Keratinocyte (primary cell): ENCODE results near the gene SYMPK. TPM values are rescaled to one million over a fixed set of nuclear protein-coding genes. Genes with fewer than 3 reads are reported as not detected.

Source experiments
- DNase-seq: peaks from one replicate; pipeline ENCODE4 v3.0.0-alpha.2; 2011; ENCODE audit warnings: low read depth, missing footprints, low spot score
- FAIRE-seq: peaks from 2 replicates; lab custom pipeline; 2011; peaks lifted over from hg19 to GRCh38; lab: Jason Lieb, UNC
- H2AFZ ChIP-seq: 2 replicates; pipeline ENCODE4 v1.6.0; 2012; ENCODE audit warnings: low read length, control low read depth, inconsistent platforms; ENCODE audit not compliant: control insufficient read depth
- H3K27ac ChIP-seq: 2 replicates; pipeline ENCODE4 v1.5.1; 2011; ENCODE audit warnings: low read length; ENCODE audit not compliant: control insufficient read depth, insufficient read depth
- H3K27me3 ChIP-seq: 3 replicates; pipeline ENCODE4 v1.6.0; 2011; ENCODE audit warnings: low read length; ENCODE audit not compliant: control insufficient read depth, insufficient read depth; ENCODE audit errors: extremely low read depth
- H3K36me3 ChIP-seq, 2 experiments: 2 replicates in 1 of 2; 3 replicates in 1 of 2; pipeline ENCODE4 v1.5.1; 2011; ENCODE audit warnings: low read length in 2 of 2, mild to moderate bottlenecking in 1 of 2; ENCODE audit not compliant: control insufficient read depth in 2 of 2, insufficient read depth in 2 of 2; ENCODE audit errors: extremely low read depth in 1 of 2
- H3K4me1 ChIP-seq: 3 replicates; pipeline ENCODE4 v1.5.1; 2011; ENCODE audit warnings: low read length; ENCODE audit not compliant: control insufficient read depth, insufficient read depth; ENCODE audit errors: extremely low read depth
- H3K4me2 ChIP-seq: 3 replicates; pipeline ENCODE4 v1.6.0; 2011; ENCODE audit warnings: low read depth, low read length; ENCODE audit not compliant: control insufficient read depth, insufficient read depth; ENCODE audit errors: extremely low read depth
- H3K4me3 ChIP-seq, 3 experiments: fragments of 200-600 bp in 1 of 3; sonication (generic) in 1 of 3; 2 replicates in 2 of 3; 3 replicates in 1 of 3; pipeline ENCODE4 v1.5.1; 2011 to 2016; ENCODE audit warnings: low read length in 3 of 3, mild to moderate bottlenecking in 3 of 3, control low read depth in 2 of 3, inconsistent platforms in 1 of 3, low read depth in 1 of 3, mixed read lengths in 1 of 3, mixed run types in 1 of 3, moderate library complexity in 1 of 3; ENCODE audit not compliant: control insufficient read depth in 2 of 3, insufficient read depth in 2 of 3; ENCODE audit errors: extremely low read depth in 1 of 3
- H3K79me2 ChIP-seq: 2 replicates; pipeline ENCODE4 v1.6.0; 2012; ENCODE audit warnings: low read length; ENCODE audit not compliant: control insufficient read depth, insufficient read depth
- H3K9ac ChIP-seq: 3 replicates; pipeline ENCODE4 v1.6.0; 2011; ENCODE audit warnings: low read length; ENCODE audit not compliant: control insufficient read depth, insufficient read depth; ENCODE audit errors: extremely low read depth
- H3K9me1 ChIP-seq: 3 replicates; pipeline ENCODE4 v1.6.0; 2011; ENCODE audit warnings: low read length; ENCODE audit not compliant: control insufficient read depth, insufficient read depth; ENCODE audit errors: extremely low read depth
- H3K9me3 ChIP-seq: 2 replicates; pipeline ENCODE4 v1.5.1; 2012; ENCODE audit warnings: low read depth, low read length; ENCODE audit not compliant: control insufficient read depth
- H4K20me1 ChIP-seq: 3 replicates; pipeline ENCODE4 v1.6.0; 2011; ENCODE audit warnings: low read length; ENCODE audit not compliant: control insufficient read depth, insufficient read depth; ENCODE audit errors: extremely low read depth
- EZH2 ChIP-seq: IDR thresholded peaks from one replicate; pipeline ENCODE4 v1.6.1; 2012; ENCODE audit warnings: inconsistent platforms, mild to moderate bottlenecking, low read length, moderate library complexity
- dilution Hi-C: fragments of 300-500 bp; cut with MboI; formaldehyde crosslinking; loops from one replicate; pipeline ENCODE4 v1.7.0; 2020; ENCODE audit warnings: low sequenced_read_pairs; ENCODE audit not compliant: extremely low pct_ligation_motif_present
- polyA plus RNA-seq, 5 experiments: library from polyadenylated mRNA; depleted of rRNA in 3 of 5; stranded (reverse) in 3 of 5; stranded (forward) in 1 of 5; unstranded in 1 of 5; fragments of >200 nt; gene quantifications; 1 replicate in 1 of 5; 2 replicates in 3 of 5; 3 replicates in 1 of 5; pipeline versions ENCODE4 v1.2.1 to v1.2.3, GENCODE V29; 2011 to 2012; ENCODE audit warnings: missing spikeins in 2 of 5, low read depth in 1 of 5, low replicate concordance in 1 of 5
- TF ChIP-seq, protein P1 (sequence below), 3 experiments: IDR thresholded peaks in 1 of 3; conservative IDR thresholded peaks in 1 of 3; optimal IDR thresholded peaks in 1 of 3; 2 replicates in 2 of 3; 3 replicates in 1 of 3; pipeline versions ENCODE3 to v1.5.1; 2011; ENCODE audit warnings: low read length in 3 of 3, mild to moderate bottlenecking in 3 of 3, moderate library complexity in 2 of 3, control low read depth in 1 of 3, inconsistent platforms in 1 of 3; ENCODE audit not compliant: insufficient read depth in 2 of 3; ENCODE audit errors: extremely low read depth in 1 of 3

Gene SYMPK
- polyA plus RNA-seq, 1 donor (not counting 4 experiments of a cell fraction or from before 2014, with no cell fraction given): 56.0 TPM

DNA sequence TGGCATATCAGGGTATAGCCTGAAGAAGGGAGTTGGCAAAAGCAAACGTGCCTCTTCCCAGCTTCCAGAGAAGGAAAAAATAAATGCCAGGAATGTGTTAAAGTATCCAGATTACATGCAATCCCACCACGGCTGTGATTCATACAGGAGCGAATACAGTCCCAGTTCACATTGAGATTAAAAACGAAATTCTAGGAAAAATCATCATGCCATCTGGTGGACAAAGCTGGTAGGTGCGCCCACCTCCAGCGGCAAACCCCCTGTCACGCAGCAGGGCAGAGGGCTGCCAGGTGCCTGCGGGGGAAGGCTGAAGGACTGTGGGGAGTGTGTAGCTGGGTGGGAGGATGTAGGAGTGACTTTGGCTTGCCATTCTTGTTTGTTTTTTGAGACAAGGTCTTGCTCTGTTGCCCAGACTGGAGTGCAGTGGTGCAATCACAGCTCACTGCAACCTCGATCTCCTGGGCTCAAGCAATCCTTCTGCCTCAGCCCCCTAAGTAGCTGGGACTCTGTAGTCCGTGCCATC is 63.9 kb downstream of the SYMPK start:
- no peaks in the 10 kb centered on the region for H4K20me1 ChIP-seq
- no peaks in the 10 kb centered on the region for H3K9me3 ChIP-seq
- H3K4me3 ChIP-seq: no peak overlapping the region
- no peak overlapping the region for H3K9ac ChIP-seq
- peaks cover 8% of the 10 kb centered on the region for H3K4me1 ChIP-seq
- dilution Hi-C loops: no loop called here
- no peaks in the 10 kb centered on the region for H3K27me3 ChIP-seq
- no peaks in the 10 kb centered on the region for H3K36me3 ChIP-seq
- DNase-seq: no peak
- no peak overlapping the region for H3K27ac ChIP-seq
- FAIRE-seq: peak; percentile 73
- no peak overlapping the region for H2AFZ ChIP-seq
- peak overlapping the region; percentile 41 for H3K4me2 ChIP-seq
- no peaks in the 10 kb centered on the region for H3K9me1 ChIP-seq
- TF ChIP-seq EZH2: no peak
- TF ChIP-seq, protein P1, sequence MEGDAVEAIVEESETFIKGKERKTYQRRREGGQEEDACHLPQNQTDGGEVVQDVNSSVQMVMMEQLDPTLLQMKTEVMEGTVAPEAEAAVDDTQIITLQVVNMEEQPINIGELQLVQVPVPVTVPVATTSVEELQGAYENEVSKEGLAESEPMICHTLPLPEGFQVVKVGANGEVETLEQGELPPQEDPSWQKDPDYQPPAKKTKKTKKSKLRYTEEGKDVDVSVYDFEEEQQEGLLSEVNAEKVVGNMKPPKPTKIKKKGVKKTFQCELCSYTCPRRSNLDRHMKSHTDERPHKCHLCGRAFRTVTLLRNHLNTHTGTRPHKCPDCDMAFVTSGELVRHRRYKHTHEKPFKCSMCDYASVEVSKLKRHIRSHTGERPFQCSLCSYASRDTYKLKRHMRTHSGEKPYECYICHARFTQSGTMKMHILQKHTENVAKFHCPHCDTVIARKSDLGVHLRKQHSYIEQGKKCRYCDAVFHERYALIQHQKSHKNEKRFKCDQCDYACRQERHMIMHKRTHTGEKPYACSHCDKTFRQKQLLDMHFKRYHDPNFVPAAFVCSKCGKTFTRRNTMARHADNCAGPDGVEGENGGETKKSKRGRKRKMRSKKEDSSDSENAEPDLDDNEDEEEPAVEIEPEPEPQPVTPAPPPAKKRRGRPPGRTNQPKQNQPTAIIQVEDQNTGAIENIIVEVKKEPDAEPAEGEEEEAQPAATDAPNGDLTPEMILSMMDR (optimal IDR thresholded peaks at IDR 0.05 in 1 of 3, IDR thresholded peaks at IDR 0.05 in 1 of 3, conservative IDR thresholded peaks at IDR 0.05 in 1 of 3; ENCODE audit: extremely low read depth in 1 of 3, insufficient read depth in 2 of 3, low read length in 3 of 3): peak; percentile 78 to 89 (median 85)
- no peaks in the 10 kb centered on the region for H3K79me2 ChIP-seq

DNA sequence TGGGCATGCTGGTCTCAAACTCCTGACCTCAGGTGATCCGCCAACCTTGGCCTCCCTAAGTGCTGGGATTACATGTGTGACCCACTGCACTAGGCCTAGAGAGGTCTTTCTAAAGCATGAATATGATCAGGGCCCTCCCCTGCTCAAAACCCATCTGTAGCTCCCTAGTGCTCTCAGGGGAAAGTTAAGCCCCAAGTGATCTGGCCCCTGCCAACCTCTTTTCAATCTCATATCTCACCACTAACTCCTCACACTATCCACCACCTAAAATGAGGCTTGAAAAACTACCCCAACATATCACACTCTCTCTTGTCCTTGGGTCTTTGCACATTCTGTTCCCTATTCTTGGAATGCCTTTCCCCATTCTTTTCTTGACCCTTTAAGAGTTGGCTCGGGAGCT is 68.3 kb downstream of the SYMPK start:
- DNase-seq (no peak), FAIRE-seq (no peak)
- Histone ChIP-seq H3K4me3 (no peak overlapping the region), H3K9me3 (no peaks in the 10 kb centered on the region), H2AFZ (no peak overlapping the region), H4K20me1 (no peaks in the 10 kb centered on the region), H3K4me1 (peaks cover 17% of the 10 kb centered on the region), H3K9me1 (no peaks in the 10 kb centered on the region), H3K36me3 (peaks cover 0 to 8% of the 10 kb centered on the region in 2 experiments), H3K27ac (no peak overlapping the region), H3K4me2 (no peak overlapping the region), H3K9ac (no peak overlapping the region), H3K27me3 (no peaks in the 10 kb centered on the region), H3K79me2 (peaks cover 19% of the 10 kb centered on the region)
- no peak for TF ChIP-seq EZH2
- TF ChIP-seq, protein P1 (optimal IDR thresholded peaks at IDR 0.05 in 1 of 3, IDR thresholded peaks at IDR 0.05 in 1 of 3, conservative IDR thresholded peaks at IDR 0.05 in 1 of 3; ENCODE audit: extremely low read depth in 1 of 3, insufficient read depth in 2 of 3, low read length in 3 of 3): no peak
- dilution Hi-C loops: no loop called here
